Measurements from ENCODE around the gene DNM1.

The DNM1 gene

GRCh38 chr9:128259156-128259555 lies 56.0 kb downstream of the DNM1 start:
- no peak for TF ChIP-seq CTCF (IDR thresholded peaks at IDR 0.05)
- H3K27ac ChIP-seq, result no peak overlapping the region
- no peak for DNase-seq (ENCODE audit: low spot score)
- no peak overlapping the region for H3K4me3 ChIP-seq

- TF ChIP-seq CTCF (IDR thresholded peaks at IDR 0.05), result no peak
- no peak for DNase-seq (ENCODE audit: low spot score)
- H3K27ac ChIP-seq, result no peak overlapping the region
- H3K4me3 ChIP-seq, result no peak overlapping the region
Measured at GRCh38 chr9:128260340-128260739, 57.2 kb downstream of the DNM1 start.

DNA sequence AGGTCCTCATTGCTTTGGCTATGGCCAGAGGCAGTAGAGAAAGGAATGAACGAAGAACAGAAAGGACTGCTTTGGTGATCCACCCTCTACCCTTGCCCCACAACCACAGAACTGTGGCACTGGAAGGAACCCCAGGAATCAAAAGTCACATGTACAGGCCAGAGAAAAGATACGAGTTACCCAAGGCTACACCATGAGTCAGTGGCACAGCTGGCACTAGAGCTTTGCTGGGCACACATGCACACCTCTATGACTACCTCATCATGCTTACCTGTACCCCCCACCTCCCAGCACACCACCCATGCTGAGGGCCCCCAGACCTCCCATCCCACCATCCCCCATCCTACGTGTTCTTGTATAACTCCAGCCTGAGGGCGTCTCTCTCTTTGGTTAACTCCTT lies 59.5 kb downstream of the DNM1 start:
- H3K27ac ChIP-seq, result no peak overlapping the region
- TF ChIP-seq CTCF (IDR thresholded peaks at IDR 0.05), result no peak
- H3K4me3 ChIP-seq, result no peak overlapping the region
- no peak for DNase-seq (ENCODE audit: low spot score)

GRCh38 chr9:128265348-128265847 lies 62.2 kb downstream of the DNM1 start:
- TF ChIP-seq CTCF (IDR thresholded peaks at IDR 0.05), result no peak

GRCh38 chr9:128266868-128267590 lies 63.9 kb downstream of the DNM1 start:
- Histone ChIP-seq H3K4me3 (no peak overlapping the region), H3K27ac (no peak overlapping the region)
- no peak for TF ChIP-seq CTCF (IDR thresholded peaks at IDR 0.05)
- no peak for DNase-seq (ENCODE audit: low spot score)

More at GRCh38 chr9:128265348-128265847, 62.2 kb downstream of the DNM1 start:
- no peak for DNase-seq (ENCODE audit: low spot score)
- Histone ChIP-seq H3K4me3 (no peak overlapping the region), H3K27ac (no peak overlapping the region)

DNA sequence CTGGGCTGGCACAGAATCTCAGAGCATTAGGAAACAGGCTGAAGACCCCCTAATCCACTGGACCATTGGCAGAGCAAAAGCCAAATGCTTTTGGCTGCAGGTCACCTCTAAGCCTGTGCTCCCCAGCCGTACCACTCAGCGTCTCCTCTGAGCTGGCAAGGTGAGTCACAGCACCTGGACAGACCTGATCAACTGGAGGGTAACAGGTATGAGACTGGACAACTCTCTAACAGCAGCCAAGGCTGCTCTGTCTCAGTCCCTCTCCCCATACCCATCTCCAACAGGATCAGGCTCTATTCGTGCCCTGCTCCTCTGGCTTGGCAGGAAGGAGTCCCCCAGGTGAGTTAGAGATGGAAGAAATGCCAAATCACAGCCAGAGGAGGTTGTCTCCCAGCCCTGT lies 67.9 kb downstream of the DNM1 start:
- Histone ChIP-seq H3K27ac (no peak overlapping the region), H3K4me3 (no peak overlapping the region)
- DNase-seq (ENCODE audit: low spot score), result no peak
- TF ChIP-seq CTCF (IDR thresholded peaks at IDR 0.05), result no peak

DNA sequence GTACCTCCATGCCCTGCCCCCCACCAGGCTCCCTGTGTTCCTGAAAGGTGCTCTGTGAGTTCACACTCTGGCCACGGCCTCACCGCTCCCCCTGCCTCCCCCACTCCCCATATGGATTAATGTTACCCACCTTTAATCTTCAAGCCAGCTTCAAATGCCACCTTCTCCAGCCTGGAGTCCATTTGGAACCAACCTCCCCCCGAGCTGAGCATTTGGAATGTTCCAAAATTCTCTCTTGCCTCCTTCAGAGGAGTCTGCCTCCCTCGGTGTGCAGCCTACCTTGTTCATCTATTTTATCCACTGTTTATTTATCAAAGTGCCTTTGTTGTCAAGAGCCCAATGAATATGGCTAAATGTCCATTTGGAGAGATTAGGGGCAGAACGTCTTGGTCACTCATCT lies 68.3 kb downstream of the DNM1 start:
- TF ChIP-seq CTCF (IDR thresholded peaks at IDR 0.05), result no peak
- DNase-seq (ENCODE audit: low spot score), result no peak
- no peak overlapping the region for H3K27ac ChIP-seq
- H3K4me3 ChIP-seq, result no peak overlapping the region

Data from coronary artery (tissue), 2 donors.